HG02678 (cell line): ENCODE results near the gene HOXB5.

Source experiments
- ATAC-seq: cut with Tn5 transposase; IDR thresholded peaks from one replicate; pipeline ENCODE4 v1.9.1; 2021; ENCODE audit warnings: mild to moderate bottlenecking, moderate library complexity; ENCODE audit not compliant: unreplicated experiment

HOXB5 gene

DNA sequence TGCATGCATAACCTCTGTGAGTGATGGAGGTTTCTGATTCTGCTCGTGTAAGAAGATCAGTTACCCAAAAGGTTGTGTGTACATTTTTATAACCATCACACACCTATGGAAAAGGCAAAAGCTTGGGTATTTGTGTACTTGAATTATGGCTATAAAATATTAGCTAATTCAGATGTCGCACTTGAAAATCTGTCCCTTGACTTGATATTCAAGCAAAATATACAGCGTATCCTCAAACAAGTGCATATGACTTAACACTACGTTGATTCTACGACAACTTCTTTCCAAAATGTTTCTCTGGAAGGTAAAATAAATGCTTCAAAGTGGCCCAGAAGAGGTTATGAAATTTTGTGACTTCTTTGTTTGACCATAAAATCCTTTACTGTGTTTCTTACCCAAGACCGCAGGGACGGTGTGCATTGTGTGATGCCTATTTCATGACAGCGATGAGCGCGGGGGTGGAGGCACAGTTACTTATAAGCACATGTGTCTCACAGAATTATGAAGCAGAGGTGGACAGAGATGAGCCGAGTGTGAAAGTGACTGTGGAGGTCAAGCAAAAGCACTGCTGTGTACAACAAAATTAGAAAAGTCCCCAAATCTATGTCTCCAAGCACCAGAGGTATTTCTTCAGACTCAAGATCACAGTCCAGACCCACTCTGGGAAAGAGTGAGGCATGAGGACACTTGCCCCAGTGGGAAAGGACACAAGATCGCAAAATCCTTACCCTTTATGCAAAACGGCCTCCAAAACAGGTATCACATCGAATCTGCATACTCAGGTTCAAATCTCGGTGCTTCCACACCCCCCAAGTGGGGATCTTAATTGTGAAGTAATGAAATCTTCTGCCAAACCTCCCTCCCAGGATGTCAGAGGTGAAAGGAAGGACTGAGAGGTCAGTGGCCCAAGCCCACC, 36.7 kb upstream of the HOXB5 start:
- ATAC-seq = no peak

DNA sequence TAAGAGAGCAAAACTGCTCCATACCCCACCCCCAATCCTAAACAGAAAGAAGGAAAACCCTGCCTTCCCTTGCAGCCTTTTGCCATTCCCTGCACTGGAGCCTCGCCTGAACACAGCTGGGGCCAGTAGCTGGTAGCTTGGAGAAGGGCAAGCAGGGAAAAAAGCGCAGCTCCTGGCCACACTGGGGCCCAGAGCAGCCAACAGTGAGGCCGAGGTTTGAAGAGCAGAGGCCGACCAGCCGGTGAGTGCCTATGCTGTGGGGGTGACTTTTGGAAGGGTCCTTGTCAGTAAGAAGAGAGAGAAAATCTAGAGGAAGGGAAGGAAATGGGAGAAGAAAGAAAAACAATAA, 35.8 kb upstream of the HOXB5 start:
- no peak for ATAC-seq

DNA sequence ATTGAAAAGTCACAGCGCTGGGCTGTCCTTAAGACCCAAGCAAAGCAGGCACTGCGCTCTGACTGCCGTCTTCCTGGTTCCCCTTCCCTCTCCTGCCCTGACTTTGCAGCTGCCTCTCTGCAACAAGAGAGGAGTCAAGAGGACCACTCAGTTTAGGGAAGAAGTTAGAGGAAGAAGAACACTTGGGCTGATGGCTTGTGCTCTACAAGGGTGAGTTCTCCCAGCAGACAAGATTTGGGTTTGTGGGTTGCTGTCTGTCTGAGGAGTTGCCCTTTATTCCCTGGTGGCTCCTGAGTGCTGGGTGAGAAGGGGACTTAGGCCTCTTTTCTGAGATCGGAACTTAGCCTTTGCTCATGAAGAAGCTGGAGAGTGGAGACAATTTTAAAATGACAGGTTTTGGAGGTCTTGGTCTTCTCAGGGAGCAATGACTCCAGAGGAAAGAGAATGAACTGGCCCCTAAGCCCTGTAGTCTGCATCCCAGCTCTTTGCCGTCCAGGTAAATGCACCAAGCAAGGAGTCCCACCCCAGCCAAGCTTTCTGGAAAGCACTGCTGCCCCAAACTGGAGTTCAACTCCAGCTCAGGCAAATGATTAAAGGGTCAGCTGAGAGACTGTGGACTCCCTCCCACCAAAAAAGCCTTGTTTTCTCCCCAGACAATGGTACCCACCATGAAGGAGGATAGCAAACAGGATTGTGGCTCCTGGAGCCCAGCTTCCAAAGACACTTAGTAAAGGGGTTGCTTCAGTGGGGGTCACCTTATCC, 35.3 kb upstream of the HOXB5 start:
- no peak for ATAC-seq

DNA sequence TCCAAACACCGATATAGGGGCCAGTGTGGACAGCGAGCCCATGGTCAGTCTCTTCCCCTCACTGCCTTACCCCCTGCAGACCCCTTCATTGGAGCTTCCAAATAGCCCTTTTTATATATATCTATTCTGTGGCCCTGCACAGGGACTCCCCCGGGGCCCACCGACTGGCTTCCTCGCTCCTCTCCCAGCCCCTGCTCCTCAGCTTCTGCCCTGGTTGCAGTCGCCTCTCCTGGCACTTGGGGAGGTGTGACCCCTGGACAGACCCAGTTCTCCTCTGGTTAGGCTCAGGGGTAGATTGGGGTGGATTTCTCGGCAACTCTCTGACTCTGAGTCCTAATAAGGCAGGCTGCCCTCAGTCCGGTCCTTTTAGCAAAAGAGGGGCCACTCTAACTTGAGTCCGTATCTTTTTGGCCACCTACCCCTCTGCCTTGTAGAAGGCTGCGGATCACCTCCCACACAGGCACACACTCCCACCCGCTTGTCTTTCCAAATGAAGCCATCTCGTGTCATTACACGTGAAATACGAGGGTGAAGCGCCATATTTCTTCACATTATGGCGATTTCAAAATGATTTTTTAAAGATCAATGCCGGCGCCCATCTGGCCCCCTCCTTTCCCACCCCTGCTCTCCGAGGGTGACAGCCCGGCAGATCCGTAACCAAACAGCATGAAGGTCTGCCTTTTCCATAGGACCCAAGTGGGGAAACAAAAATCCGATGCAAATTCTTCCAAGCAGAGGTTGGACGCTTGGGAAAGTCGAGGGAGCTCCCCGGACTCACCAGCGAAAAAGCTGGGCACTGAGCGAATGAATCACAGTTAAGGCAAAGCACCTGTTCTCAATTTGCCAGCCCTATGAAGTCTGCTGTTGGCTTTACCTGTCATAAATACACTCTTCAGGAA, 34.3 kb upstream of the HOXB5 start:
- no peak for ATAC-seq

DNA sequence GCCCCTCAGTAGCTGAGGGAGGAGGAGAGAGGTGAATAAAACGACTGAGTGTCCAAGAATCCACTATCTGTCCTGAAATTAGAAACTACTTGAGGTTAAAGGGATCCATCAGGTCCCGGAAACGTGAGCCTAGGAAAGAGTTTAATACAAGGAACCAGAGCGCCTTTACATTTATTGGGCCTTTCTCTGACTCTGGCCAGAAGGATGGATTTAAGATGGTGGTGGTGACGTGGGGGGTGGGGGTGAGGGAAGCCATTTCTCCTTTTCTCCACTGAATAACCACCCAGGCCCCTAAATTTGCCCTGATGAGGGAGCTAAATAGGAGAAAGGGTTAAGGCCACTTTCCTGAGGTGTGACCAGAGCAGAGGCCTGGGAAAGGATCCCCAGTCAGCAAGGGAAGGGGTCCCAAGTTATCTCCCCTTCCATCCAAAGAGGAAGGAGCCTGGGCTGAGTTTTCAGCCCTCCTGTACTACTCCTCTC, 33.6 kb upstream of the HOXB5 start:
- no peak for ATAC-seq

DNA sequence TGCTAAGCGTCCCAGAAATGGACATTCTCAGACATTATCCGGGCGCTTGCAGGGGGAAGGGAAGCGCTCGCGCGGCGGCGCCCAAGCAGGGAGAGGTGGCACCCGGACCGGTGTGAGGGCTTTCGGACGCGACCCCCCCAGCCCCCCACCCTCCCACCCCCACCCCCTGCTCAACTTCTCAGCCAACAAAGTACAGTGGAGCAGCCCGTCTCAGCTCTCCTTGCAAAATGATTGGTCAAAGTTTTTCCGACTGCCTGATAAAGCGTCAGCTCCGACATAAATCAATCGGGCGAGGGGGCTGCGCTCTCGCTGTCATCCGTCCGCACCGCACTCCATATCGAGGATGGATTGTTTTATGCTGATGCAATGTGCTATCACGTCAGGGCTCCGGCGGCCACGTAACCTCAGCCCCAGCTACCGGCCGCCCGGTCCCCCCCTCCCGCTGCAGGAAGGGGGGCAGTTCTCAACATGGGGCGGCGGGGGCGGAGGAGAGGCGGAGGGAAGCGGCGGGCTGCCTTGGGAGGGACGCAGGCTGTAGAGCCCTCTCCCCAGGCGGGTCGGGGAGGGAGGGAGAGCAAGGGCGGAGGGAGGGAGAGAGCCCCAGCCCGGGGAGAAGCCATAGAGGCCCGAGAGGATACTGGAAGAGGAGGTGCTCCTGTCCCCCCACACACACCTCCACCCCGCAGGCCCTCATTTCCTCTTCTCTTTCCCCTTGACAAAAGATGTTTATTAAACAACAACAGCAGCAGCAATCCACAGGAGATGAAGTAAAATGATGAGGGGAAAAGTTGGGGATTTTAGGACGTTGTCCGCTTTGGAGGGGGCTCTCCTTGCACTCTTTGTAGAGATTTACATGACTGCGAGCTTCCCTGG, 32.9 kb upstream of the HOXB5 start, which contains the start of gene HOXB9:
Gene HOXB9 (minus strand): TSS at position 114 of the 873 bp plus-strand sequence. CDS start 89 bp downstream, at position 25.
- ATAC-seq = no peak

DNA sequence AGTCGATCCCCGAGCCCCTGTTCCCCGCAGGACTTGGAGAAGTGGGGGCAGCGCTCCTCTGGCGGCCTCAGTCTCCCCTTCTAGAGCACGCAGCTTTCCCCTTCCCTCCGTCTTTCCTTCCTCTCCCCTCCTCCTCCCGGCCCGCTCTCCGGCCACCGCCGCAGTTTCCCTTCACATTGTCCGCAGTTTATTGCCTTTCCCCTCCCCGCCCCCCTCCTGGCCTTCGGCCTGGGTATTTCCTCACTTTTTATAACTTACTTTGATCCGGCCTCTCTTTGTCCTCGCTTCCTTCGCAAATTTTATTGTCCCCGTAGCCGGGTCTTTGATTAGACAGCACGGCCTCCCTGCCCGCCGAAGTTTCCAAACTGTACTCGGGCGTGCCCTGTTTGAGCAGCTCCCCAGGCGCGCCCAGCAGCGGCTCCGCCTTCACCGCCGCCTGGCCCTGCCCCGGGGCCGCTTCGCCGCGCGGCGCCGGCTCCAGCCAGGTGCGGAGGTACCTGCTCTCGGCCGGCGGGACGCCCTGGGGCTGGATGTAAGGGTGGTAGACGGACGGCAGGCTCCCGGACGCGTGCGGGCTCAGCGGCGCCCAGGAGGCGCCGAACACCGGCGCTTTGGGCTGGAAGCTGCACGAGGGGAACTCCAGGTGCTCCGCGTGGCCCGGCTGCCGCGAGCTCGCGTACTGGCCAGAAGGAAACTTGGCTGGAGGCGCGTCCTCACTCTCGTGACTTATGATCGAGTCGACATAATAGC, 32.1 kb upstream of the HOXB5 start:
- ATAC-seq = no peak

DNA sequence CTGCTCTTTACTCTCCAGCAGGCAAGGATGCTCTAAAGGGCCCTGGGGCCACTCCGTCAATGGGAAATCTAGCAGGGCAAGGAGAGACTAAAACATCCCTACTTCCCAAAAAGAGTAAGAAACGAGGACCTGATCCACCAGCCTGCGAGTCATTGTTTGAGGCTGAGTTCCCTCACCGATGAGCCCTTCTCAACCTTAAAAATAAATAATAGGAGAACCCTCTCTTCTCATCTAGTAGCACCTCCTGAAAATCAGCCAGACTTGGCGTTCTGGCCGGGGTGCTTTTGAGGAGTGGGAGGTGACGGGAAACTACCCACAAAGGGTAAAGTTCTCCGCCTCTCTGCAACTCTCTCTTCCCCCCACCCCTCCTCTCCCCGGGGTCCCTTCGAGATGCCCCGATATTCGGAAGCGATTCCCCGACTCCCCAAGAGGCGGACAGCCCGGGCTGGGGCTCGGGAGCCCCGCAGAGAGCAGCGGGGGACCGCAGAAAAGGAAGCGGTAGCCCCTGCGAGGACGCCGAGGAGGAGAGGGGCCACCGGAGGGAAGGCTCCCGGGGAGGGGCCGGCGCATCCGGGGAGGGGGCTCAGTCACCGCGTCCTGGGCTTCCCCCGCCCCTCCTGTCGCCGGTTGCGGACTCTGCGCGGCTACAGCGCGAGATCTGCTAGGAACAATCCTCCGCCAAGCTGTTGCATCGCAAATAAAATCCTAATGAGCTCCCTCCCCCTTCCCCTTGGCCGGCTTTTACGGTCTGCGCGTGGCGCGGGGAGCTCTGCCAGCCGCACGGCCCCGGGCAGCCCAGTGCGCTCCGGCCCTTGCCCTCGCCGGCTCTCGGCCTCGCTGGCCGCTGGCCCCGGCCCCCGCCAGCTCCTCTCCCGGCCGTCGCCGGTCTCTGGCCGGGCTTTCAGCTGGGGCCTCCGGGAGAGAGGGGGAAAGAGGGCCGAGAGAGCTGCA, 31.2 kb upstream of the HOXB5 start:
- no peak for ATAC-seq

DNA sequence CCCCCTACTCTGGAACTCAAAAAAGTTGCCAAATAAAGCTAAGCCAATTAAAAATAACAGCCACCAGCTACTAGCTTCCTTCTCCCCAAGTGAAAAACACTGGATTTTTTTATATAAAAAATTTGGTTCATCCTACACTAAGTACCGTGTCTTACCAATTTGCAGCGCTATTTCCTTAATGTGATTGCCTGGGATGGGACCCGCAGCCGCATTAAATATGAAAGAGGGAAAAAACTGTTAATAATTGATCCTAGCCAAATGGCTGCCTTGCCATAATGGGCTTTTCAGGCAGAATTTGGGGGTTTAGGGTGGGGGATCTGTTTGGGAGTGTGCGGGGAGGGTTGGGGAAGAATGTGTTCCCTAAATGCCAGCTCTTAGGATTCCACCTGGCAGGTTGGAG, 30.5 kb upstream of the HOXB5 start:
- ATAC-seq = no peak

DNA sequence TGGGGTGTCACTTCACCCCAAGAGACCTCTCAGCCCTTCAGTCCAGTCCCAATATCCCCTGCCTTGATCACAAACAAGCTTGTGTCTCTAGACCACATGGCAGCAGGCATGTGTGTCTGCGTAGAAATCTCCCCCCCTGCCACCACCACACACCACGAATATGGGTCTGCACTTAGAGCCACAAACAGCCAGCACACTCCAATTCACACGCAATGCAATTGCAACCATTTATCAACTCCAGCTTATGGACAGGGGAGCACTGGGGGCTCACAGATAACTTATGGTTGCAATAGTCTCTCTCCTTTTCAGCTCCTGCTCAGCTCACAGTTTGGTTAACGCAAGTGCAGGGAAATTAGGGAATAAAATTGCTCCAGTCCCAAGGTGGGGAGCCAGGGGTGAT, 30.0 kb upstream of the HOXB5 start:
- no peak for ATAC-seq

DNA sequence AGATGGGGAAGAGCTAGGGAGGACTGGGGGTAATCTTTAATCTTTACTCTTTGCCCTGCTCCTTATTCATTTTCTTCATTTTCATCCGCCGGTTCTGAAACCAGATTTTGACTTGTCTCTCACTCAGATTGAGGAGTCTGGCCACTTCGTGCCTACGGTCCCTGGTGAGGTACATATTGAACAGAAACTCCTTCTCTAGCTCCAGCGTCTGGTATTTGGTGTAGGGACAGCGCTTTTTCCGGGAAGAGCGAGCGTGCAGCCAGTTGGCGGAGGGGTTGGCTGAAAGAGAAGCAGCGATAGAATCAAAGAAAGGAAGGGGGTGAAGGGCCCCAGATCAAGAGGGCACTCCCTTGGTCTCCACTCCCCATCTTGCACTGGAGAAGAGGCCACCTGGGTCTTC, 29.3 kb upstream of the HOXB5 start:
- ATAC-seq = no peak

DNA sequence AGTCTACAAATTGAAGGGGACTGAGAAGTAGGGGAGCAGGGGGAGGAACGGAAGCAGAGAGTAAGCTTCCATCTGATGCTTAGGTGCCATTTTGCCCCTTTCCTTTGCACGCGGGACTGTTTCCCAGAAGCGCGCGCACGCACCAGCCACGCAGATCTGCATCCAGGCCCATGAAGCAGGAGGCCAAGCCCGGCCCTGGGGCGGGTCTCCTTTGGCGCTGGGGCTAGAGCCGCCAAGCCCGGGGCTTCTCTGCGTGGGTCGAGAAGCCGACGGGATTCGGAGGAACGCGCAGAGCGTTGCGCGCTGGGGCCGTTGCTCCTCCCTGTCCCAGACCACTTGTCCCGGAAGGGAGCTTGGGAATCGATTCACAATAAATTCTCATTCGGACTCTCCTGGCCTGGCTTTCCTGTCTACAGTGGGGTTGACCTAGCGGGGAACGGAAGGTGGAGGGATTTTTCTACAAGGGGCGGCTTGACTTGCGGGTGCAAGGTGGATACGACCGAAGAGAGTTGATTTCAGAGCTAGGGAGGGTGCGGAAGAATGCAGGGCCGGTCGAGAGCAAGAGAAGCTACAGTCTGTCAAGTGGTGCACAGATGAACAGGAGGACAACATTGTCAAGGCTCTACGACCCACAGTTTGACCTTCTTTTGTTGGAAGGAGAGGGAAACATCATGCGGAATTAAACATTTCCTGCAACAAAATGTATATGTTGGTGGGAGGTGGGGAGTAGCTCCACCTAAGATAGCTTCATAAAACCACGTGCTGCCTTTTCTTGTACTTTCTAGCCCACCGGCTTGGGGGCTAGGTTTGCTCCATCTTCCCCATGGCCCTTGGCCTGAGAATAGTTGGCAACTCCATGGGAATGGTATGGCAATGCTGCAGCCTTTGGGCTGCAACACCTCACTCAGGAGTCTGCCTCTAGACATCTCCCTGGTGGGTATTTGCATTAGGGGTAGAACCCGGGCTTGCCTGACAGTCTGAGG, 28.1 kb upstream of the HOXB5 start:
- no peak for ATAC-seq

DNA sequence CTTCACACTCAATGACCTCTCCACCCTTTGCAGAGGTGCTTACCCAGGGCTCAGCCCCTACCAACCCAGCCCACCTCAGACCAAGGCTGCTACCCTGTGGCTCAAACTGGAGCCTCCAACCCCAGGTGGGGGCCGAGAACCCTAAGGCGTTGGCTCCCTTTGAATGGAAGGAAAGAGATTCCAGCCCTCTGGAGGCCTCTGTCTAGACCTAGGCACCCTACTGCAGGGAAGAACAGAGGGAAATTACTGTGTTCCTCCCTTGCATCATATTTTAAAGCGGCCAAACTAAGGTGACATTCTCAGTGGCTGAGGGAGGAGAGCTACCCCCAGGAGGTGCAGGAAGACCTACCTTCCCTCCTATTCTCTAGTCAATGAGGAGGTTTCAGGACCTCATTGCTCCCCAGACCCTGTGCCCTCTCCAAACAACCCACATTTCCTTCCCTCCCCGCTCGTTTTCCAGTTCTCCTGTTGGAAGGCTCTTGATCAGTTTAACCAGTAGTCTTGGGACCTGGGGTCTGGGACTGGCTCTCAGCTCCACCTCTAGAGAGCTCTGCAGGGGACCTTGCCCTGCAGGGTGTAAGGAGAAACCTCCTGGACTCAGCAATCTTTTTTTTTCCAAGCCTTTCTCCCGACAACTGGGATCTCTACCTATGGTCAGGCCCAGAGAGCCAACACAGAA, 27.0 kb upstream of the HOXB5 start:
- no peak for ATAC-seq

DNA sequence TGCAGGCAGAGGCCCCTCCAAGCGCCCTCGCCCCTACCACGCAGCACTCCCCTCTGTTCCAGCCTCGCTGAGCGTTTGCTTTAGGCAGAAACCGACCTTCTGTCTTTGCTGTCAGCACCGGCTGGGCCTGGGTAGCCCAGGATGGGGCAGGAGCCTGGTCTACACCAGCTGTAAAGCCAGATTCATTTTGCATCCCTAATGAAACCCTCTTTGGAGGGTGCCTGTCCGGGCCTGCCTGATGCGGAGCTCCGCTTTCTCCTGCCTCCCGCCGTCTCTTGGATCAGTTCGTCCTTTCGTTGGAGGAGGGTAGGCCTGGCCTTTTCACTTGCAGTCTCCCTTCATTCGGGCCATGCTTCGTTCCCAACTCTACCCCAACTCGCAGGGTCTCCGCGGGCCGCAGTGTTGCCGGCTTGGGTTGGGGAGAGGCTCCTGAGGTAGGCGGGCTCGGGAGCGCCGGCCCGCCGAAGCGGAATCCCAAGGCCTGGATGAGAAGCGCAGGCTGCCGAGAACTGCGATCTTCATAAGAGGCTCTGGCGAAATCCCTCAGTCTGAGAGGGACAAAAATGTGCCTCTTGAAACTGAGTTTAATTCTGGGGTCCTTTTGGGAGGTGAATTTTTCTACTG, 26.4 kb upstream of the HOXB5 start:
- no peak for ATAC-seq

DNA sequence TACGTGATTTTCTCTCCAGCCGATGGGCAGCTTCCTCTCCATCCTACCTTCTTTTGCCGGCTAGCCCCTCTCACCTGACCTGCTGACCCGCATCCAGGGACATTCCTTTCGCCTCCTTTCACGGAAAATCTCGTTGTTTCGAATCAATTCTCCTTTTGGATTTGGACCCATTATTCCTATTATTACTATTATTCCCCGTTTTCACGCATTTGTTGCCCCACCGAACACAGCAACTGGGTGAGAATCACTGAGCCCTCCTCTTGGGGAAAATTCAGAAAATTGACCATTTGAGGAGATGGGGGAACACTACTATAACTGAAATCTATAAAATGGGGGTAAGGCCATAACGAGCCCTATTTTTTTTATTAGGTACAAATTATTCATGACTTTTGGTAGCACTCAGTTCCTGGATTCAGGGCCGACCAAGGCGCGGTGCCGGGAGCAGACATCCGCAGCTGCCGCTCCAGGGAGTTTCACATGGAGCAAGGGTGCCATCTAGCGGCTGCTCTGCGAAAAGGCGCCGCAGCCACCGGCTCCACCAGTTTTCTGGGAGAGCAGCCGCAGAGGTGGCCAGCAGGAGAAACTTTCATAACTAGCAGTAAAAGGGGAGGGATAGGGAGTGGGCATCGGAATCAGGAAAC, 24.8 kb upstream of the HOXB5 start:
- ATAC-seq = no peak
